ENCODE data around the gene TPRN.

Gene TPRN

DNA sequence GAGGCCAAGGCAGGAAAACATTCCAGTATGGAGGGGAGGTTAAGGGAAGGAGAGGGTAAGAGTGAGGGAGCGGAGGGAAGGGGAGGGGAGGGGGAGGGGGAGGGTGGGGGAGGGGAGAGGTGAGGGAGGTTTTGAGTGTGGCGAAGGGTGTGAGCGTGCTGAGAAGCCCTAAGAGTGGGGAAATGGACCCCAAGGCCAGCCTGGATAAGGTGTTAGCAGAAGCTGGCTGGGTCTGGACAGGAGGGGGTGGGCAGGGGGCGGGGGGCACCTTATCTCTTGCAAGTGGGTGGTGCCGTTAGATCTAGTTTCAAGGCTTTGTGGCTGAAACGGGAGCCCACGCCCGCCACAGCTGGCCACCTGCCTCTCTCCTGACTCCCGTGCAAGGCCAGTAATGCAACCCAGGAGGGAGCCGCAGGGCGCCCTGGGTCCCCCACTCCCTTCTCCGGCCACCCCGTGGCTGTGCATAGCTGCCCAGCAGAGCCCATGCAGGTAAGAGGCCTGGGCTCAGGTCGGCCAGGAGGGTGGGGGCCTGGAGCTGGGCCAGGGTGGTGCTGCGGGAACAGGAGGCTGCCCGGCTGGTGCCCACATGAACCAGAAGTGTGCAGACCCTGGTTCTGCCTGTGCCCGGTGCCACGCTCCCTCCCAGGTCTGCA, 27.4 kb upstream of the TPRN start:
- TF ChIP-seq, protein P1, sequence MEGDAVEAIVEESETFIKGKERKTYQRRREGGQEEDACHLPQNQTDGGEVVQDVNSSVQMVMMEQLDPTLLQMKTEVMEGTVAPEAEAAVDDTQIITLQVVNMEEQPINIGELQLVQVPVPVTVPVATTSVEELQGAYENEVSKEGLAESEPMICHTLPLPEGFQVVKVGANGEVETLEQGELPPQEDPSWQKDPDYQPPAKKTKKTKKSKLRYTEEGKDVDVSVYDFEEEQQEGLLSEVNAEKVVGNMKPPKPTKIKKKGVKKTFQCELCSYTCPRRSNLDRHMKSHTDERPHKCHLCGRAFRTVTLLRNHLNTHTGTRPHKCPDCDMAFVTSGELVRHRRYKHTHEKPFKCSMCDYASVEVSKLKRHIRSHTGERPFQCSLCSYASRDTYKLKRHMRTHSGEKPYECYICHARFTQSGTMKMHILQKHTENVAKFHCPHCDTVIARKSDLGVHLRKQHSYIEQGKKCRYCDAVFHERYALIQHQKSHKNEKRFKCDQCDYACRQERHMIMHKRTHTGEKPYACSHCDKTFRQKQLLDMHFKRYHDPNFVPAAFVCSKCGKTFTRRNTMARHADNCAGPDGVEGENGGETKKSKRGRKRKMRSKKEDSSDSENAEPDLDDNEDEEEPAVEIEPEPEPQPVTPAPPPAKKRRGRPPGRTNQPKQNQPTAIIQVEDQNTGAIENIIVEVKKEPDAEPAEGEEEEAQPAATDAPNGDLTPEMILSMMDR (IDR thresholded peaks at IDR 0.05), result no peak

DNA sequence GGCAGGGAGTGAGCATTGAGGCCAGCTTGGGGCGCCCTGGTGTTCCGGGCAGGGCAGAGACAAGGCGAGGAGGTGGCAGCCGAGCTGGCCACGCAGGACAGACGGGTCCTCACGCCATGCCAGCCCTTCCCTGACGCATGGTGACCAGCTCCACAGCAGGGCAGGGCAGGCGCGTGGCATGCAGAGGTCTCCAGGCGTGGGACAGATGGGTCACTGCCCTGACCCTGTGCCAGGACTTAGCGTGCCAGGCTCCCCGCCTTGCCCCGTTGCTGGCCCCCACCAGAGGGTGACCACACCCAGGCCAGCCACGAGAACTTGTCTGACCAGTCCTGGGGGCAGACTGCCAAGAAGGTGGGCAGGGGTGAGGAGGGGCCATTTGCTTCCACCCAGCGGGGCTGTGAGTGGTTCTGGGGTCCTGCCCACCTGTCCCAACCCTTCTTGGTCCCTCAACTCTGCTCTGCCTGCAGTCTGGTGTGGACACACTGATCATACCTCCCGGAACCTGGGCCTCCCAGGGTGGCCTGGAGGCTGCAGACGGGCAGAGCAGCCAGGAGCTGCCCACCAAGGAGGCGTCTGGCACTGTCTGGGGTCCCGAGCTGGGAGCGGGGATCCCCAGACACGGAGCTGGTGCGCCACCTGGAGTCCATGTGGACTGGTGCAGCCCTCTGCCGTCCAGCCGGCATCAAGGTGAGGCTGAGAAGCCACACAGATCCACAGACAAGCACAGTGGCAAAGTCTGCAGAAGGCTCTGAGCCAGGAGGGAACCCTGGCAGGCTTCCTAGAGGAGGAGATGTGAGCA, 26.7 kb upstream of the TPRN start, which contains the start of gene RNF224:
TSS of gene RNF224 (plus strand) at position 449 of the 799 bp plus-strand sequence. CDS start 834 bp downstream, outside the sequence.
- TF ChIP-seq, protein P1 (IDR thresholded peaks at IDR 0.05), result peak; percentile 94

DNA sequence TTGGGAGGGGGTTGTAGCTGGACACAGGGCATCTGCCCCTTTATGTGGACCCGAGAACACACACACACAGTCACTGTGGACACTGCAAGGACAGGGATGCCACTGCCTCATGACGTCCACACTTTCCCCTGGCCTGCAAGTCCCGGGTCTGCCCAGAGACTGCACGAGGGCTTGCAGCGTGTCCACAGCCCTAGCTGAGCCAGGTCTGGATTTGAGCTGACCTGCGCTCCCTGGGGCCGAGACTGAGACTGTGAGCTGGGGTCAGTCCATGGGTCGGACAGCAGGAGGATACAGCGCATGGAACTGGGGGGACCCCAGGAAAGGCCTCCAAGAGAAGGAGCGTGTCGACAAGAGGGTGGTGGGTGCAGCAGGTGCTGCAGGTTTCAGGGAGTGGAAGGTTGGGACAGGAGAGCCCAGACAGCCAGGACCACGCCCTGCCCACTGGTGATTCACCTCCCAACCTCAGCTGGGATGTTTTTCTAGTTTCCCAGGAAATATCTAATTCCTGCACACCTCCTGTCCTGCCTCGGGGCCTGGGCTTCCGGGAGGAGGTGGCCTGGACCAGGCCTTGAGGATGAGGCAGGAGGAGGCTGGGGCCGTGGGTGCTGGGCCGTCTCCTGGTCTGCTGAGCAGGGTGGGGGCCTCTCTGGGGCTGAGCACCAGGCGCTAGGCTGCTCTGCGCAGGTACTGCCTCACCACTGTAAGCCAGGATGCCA, 26.0 kb upstream of the TPRN start:
- TF ChIP-seq, protein P1 (IDR thresholded peaks at IDR 0.05), result no peak

DNA sequence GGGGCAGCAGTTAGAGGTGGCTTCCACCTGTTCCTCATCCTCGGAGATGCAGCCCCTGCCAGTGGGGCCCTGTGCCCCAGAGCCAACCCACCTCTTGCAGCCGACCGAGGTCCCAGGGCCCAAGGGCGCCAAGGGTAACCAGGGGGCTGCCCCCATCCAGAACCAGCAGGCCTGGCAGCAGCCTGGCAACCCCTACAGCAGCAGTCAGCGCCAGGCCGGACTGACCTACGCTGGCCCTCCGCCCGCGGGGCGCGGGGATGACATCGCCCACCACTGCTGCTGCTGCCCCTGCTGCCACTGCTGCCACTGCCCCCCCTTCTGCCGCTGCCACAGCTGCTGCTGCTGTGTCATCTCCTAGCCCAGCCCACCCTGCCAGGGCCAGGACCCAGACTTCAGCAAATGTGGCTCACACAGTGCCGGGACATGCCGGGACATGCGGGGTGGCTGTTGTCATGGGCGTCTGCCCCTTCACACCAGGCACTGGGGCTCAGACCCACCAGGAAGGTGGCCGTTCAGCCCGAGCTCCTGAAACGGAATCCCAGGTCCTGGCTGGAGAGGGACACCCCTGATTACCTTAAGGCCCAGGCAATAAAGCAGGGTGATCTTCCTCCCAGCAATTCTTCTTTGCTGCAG, 25.3 kb upstream of the TPRN start:
- TF ChIP-seq, protein P1 (IDR thresholded peaks at IDR 0.05), result no peak

DNA sequence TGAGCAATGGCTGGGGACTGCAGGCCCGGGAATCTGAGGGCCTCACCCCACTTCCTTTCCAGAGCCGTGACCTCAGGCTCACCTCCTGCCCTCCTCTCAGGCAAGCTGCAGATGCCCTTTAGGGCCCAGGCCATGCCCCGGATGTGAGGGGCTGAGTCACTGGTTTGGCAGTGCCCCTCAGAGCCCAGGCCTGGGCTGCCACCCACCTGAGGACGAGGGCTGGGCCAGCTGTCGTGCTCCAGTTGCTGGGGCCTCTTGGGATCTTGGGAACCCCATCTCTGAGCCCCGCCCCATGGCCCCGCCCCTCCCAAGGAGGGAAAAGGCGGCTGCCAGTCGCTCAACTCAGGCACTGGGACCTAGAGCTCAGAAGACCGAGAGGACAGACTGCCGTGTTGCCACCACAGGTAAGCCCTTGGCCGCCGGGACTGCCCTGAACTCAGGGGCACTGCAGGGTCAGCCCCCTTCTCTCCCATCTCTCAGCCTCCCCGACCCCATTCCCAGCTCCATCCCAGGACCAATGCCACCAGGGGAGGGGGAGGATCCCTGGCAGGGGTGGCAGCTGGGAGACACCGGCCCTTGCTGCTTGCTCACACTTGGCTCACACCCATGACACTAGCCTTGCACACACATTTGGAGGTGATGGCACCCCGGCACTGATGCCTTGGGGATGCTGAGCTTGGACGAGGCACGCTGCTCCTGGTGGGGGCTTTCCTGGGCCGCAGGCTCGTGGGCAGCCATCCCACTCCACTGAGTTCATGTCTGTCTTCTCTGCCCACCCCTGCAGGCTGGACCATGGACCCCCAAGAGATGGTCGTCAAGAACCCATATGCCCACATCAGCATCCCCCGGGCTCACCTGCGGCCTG, 24.5 kb upstream of the TPRN start, which contains the start of gene CYSRT1:
TSS of gene CYSRT1 (plus strand) at position 345 of the 865 bp plus-strand sequence. CDS start at position 793, 448 bp downstream.
- TF ChIP-seq, protein P1 (IDR thresholded peaks at IDR 0.05), result no peak

DNA sequence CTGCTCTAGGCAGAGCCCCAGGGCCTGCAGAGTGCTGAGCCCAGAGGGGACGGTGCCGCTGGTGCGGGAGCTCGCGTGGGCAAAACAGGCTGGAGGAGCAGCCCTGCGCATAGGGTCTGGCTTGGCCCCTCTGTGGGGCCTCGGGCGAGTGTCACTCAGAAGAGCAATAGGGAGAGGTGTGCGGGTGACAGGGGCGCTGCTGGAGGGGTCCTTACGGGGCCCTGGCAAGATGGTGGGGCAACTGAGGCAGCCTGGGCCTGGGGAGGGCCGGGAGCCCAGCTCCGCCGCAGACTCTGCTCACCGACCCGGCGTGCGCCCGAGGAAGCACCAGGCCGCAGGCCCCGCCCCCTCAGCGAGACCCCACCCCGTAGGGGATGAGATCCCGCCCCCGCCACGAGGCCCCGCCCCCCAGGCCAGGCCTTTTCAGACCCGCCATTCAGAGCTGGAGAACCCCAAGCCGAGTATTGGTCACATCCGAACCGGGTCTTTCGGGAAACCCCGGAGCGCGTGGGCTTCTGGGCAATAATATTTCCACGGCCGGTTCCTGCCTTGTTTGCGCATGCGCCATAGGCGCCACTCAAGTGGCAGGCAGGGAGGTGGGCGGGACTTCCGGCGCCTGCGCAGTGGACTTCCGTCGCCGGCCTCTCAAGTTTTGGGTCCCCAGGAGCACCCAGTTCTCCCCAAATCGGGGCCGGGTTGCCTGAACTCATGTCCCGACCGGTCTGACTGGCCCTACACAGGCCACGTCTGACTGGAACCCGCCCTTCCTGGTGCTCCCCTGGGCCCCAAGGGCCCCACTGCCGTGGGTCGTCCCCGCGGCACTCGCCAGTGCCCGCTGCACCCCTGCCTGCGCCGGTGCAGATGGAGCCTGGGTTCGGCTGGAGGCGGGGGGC, 22.8 kb upstream of the TPRN start:
- TF ChIP-seq, protein P1 (IDR thresholded peaks at IDR 0.05), result no peak
